HG03139 (cell line): ENCODE measurements around the gene PRTG.
"Not testable (repeated sequence)": the region's sequence is repeated elsewhere in the genome, so short reads cannot be mapped to it uniquely, and the experiment has no call there.

ENCODE experiments used
- ATAC-seq: cut with Tn5 transposase; IDR thresholded peaks from one replicate; pipeline ENCODE4 v1.9.1; 2021; ENCODE audit not compliant: unreplicated experiment

The PRTG gene

DNA sequence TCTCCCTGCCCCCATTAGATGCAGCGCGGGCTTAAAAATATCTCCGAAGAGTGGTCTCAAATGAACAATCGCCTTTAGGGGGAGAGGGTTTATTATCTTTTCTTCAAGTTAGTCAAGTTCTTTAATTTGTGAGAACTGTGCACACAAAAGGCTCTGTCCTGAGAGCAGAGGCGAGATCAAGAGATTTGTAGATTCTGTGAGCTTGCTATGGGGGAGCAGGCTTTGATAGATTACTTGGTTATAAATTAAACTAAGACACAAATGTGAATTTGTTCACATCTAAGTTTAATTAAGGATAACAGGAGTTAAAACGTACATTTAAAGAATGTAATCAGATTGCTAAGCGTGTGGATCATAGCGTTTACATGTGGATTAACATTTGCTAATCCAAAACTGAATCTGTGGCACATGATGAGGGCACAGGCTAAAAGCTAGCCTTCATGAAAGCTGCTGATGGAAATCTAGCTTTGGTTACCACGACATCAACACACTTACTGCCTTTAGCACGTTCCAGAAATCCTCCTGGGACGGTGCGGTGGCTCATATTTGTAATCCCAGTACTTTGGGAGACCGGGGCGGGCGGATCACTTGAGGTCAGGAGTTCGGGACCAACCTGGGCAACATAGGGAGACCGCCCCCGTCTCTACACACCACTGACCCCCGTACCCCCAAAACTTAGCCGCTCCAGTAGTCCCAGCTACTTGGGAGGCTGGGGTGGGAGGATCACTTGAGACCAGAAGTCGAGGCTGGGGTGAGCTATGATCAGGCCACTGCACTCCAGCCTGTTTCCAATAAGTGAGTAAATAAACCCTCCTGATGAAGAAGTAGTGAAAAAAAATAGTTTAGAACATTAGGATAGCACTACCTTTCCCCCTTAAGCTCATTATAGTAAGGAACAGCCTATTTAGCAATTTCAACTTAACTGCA is 1.0 kb upstream of the PRTG start:
- ATAC-seq, result no peak

DNA sequence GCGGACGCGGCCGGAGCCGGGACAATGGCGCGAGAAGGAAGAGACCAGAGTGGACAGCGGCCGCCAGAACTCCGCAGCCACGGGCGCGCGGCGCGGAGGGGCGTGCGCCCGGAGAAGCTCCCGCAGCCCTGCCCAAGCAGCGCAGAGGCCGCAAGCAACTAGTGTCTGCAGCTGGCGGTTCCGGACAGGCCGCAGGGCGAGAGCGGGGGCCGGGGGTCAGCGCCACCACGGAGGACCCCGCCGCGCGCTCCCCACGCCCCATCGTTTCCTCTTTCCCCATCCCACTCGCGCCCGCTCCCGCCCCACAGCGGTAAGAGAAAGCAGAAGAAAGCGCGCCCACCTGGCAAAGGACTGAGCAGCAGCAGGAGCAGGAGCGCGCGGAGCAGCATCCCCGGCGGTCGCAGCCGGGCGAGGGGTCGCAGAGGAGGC is 440 bp downstream of the PRTG start:
- no peak for ATAC-seq

DNA sequence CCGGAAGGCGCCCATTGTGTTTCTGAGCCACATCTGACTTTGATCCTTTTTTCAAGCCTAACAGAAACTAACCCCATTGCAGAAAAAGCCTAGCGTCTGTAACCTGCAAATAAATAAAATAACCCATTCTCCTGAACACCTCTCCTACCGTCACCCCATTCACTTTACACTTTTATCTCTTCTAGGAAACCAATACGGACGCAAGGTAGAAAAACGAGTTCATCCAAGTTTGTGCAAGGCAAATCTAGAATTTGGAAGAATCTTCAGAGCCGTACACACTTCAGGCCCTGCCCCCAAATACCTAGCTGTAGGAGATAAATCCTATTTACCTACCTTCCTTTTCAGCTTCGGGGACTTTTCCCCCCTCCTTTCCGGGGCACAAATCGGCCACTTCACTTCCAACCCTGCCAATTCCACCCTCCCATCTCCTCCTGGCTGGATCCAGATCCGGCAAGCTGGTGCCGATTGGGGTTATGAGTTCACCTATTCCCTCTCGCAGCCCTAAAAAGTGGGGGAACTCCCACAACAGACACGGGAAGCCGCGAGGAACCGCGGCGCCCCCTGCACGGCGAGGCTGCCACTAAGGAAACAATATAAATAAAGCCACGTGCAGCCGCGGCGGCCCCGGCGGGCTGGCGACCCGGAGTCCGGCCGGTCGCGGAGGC is 987 bp downstream of the PRTG start:
- no peak for ATAC-seq

DNA sequence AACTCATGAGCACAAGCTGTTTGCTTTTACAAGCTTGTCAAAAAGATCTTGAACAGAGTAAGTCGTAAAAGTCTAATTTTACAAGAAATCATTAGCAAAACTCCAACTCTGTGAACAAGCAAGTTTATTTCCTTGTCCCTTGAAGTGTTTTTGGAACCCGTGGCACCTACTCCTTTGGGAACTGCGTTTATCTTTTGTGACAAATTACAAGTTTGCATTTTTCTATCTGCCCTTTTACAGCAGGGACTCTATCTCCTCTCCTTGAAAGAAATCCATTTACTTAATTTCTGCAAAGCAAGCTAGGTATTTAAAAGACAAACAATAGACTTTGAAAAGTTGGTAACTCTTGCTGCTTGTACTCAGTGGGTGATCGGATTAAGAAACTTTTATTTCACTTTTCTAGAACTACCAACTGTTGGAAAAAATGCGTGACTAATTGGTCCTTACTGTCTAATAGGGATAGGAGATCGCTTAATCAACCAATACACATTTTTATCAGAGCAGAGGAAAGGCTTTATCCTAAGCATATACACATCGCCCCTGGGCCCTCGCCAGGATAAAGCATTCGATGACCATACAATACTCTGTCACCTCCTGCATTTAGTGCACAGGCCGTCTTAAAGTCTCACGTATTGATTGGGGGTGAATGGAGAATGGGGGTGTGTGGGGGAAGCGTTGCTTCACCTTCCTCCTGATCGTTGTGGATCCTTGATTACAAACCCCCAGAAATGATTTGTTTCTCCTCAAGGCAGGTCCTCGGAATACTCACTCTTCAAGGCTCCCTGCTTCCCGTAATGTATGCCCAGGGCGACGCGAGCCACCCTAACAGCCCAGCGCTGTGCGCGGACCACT is 1.7 kb downstream of the PRTG start:
- ATAC-seq, result no peak

DNA sequence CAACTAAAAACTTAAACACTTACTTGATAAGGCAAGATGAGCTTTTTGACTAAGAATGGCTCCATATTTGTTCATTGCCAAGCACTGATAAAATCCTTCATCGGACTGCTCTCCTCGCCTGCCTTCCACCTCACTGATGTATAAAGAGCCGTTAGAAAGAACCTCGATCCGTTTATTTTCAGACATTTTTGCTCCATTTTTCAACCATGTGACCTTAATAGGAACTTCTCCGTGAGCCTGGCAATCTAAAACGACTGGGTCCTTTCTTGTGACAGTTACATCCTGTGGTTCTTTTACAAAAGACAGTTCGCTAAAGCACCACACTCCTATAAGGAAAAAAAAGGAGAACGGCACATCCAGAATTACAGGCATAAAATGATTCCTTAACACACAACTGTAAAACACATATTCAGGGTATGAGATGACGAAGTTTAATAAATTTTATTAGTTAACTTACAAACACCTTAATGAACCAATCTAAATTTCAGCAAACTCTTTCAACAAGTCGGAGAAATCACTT is 2.5 kb downstream of the PRTG start:
- no peak for ATAC-seq

DNA sequence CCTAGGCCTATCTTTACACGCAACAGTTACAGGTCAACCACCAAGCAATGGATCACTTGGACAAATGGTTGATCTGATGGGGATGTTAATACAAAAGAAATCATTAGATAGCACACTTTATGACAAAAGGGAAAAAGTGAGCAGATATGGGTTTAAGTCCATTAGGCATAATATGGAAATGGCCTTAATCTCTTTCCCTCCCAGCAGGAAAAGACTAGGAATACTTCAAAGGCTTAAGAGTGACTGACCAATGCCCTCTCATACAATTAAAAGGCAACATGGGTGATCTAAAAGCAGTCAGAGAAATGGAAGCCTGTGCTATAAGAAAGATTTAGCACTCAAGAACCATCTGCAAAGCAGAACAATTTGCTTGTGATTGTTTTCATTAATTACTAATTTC is 3.3 kb downstream of the PRTG start:
- ATAC-seq, result no peak

DNA sequence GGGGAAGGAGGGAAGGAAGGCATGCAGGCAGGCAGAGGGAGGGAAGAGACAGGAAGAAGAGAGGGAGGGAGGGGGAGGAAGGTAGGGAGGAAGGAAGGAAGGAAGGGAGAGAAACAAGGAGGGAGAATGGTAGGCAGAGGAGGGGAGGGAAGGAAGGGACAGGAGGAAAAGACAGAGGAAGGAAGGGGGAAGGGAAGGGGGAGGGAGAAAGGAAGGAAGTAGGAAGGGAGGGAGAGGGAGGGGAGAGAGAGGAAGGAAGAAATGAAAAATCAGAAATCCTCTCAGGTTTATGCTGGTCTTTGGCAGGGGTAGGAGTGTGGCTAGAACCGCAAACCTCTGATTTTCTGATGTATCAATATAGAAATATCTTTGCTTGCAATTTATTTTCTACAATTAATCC is 4.2 kb downstream of the PRTG start:
- ATAC-seq, result no peak

DNA sequence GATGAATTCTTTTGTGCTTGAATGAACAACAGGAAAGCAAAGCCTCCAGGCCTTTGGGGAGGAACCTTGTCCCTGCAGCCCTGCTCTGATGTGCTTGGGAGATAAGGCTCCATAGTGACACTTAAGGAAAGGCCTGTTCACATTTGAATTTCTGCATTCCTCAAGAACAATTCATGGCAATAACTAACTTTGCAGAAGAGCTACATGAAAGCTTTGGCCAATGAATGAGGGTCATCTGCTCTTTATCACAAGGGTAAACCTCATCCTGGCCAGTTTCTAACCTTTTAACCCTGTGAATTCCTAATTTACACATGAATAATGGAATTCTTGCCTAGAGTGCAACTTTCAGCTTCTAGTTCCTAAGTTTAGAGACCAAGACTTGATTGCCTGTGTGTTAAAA is 5.6 kb downstream of the PRTG start:
- ATAC-seq, result no peak

DNA sequence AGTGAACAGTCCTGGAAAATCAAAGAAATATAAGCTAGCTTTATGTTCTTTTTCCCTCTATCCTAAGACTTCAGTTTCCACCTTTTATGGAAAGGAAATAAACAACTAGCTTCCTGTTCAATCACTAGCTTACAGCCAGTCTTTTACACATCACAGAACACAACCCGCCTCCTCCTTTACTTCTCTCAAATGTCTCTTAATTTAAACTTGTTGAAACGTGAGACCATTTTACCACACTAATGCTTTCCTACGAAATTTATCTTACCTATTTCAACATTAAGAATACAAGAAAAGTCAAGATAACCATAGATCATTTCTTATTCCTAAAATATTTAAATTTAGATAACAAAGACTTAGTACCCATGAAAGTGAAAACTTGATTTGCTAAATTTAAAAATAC is 6.2 kb downstream of the PRTG start:
- no peak for ATAC-seq

DNA sequence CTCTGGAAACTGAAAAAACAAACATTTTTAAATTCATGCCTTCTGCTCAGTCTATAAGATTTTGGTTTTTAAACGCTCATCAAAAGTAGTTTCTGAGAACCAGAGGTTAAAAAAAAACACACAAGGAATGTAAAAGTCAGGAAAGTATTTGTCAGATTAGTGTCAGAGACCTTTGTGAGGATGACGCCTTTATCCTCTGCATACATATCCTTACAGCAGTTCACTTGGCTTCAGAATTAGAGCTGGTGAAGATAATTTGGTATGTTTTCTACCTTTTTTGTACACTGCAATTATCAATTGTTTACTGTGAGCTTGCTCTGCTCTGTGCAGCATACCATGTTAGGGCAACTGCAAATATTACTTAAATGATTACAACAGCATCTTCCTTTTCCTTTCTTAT is 8.3 kb downstream of the PRTG start:
- no peak for ATAC-seq

DNA sequence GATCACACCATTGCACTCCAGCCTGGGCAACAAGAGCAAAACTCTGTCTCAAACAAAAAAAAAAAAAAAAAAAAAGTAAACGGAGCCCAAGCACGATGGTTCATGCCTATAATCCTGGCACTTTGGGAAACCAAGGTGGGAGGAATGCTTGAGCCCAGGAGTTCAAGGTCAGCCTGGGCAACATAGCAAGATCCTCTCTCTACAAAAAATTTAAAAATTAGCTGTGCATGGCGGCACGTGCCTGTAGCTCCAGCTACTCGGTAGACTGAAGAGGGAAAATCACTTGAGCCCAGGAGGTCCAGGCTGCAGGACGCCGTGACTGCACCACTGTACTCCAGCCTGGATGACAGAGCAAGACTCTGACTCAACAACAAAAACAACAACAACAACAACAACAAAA is 9.5 kb downstream of the PRTG start:
- ATAC-seq, result not testable (repeated sequence)

DNA sequence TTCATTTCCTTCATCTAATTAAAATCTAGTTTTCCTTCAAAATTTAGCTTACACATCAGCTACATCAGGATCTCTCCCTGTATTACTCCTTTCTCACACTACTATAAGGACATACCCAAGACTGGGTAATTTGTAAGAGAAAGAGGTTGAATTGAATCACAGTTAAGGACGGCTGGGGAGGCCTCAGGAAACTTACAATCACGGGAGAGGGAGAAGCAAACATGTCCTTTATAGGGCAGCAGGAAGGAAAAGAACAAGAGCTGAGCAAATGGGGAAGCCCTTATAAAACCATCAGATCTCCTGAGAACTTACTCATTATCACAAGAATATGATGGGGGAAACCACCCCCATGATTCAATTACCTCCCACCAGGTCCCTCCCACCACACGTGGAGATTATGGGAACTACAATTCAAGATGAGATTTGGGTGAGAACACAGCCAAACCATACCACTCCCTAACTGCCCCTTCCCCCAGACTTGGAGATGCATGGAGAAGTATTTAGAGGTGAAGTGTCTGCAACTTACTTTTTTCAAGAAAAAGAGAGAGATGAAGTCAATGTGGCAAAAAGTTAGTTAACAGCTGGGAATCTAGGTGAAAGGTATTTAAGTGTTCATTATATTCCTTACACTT is 21.3 kb downstream of the PRTG start:
- ATAC-seq, result no peak

DNA sequence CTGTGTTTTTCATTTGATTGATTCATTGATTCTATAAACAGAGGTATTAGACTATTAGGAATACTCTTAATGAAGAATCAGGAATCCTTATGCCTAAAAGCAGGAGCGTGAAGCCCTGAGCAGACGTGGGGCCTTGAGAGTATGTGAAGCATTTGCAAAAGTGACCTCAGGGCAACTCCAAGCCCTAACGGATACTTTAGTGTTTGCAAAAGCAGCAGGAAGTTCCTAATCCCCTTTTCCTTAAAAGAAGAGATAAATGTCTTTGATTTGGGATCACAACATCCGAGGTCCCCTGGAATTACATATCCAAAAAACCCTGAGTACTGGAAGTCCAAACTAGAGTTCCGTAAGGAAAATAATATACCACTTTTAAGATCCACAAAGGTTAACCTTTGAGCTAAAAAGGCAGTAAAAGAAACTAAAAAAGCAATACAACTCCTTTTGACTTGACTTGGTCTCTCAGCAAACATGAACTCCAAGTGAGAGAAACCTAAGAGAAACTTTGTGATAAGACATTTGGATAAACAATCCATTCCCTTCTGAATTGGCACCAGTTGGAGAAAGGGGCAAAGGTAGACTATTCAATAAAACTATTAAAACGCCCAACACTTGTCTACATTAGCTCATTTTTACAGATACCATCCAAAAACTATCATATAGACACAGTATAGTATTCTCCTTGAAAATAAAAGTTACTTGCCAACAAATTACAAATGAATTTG is 27.4 kb downstream of the PRTG start:
- no peak for ATAC-seq

DNA sequence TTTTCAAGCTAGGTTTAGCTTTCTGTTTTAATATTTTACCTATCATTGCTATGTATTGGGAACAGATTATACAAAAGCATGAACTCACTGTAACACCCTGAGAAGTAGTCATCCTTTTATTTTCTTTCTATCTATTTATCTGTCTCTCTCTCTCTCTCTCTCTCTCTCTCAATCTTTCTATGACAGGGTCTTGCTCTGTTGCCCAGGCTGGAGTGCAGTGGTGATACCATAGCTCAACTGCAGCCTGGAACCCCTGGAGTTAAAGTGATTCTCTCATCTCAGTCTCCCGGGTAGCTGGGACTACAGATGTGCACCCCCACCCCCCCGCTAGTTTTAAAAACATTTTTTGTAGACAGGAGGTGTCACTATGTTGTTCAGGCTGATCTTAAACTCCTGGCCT is 28.9 kb downstream of the PRTG start:
- no peak for ATAC-seq

DNA sequence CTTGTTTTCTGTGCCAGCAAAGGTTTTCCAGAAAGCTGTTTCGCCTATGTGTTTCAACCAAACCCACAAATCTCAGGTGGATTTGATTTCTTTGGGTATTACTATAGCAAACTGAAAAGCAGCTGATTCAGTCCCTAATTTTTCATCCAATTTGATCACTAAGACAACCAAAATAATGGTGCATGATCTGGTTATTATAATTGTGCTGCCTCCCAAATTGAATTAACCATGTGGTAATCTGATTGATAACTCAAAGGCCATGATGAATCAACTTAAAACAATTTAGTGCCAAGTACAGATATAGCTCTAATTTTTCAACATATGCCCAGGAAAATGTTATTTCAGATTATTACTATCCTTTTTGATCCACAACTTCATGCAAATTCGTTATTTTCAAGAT is 30.6 kb downstream of the PRTG start:
- ATAC-seq, result no peak

DNA sequence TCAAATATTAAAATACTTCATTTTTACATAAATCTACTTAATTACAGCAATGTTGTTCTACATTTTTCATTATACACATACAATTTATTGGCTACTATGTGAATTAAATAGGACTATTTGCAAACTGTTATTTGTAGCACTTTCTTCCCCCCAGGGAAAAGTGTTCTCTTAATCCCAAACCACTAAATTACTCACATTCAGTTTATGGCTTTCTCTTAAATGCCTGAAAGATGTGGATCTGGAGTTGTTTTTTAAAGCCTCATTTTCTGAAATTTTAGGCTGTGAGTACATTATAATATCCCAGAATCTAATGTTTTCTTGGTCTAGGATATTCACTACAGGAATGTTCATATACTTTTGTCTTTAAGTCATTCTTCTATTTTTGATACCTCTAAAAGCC is 32.7 kb downstream of the PRTG start:
- ATAC-seq, result no peak

DNA sequence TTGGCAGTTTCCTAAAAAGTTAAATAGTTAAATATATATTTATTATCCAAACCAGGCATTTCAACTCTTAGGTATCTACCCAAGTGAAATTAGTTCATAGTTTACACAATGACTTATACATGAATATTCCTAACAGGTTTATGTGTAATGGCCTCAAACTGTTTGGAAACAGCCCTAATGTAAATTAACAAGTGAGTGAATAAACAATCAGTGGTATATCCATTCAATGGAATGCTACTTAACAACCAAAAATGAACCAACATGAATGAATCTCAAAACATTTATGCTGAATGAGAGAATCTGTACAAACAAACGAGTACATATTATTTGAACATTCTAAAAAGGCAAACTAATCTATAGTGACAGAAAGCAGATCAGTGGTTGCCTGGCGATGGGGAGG is 33.5 kb downstream of the PRTG start:
- no peak for ATAC-seq

DNA sequence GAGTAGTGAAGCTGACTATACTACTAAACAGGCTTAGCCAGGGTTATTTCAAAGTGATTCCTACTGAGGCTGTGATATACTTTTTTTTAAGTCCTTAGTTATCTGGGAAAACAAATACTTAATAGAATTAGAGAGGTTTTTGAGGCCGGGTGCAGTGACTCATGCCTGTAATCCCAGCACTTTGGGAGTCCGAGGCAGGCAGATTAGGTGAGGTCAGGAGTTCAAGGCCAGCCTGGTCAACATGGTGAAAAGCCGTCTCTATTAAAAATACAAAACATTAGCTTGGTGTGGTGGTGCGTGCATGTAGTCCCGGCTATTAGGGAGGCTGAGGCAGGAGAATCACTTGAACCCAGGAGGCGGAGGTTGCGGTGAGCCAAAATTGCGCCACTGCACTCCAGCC is 34.2 kb downstream of the PRTG start:
- no peak for ATAC-seq

DNA sequence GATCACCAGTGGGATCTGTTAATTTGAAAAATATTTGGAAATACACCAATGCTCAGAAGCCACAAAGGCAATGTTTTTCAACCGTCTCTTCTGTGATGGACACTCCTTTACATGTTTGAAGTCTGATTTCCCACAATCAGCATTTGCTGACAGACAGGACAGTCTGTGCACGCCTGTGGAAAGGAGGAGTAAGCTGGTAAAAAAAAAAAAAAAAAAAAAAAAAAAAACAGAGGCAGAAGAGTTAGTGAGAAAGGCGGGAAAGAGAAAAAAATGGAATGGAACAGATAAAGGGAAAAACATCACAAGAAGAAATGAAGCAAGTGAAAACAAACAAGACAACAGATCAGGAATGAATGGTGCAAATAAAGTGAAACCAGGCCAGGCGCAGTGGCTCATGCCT is 35.0 kb downstream of the PRTG start:
- ATAC-seq, result no peak

DNA sequence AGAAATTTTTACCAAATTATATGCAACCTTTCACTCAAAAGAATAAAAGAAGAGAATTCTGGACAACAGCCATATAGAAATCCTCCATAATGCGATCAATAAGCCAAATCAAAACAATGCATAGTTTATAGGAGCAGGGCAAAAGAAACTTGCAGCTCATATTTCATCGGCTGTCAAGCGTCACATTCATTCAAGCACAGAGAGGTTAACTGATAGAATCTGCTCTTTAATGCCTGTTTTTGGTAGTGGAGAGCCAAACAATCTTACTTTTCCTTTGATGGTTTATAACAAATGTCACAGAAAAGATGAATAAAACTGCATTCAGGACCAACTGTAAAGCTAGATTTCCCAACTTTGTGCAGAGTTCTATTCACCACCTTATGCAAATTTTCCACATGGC is 35.4 kb downstream of the PRTG start:
- no peak for ATAC-seq
